BE2C (cell line): Measurements from ENCODE around the gene CDK19.
"Not testable (repeated sequence)": the region's sequence is repeated elsewhere in the genome, so short reads cannot be mapped to it uniquely, and the experiment has no call there.

Source experiments
- DNase-seq: peaks from one replicate; pipeline ENCODE4 v3.0.0-alpha.2; 2020
- H3K27me3 ChIP-seq: fragments of 250-450 bp; sonication (Bioruptor Pico); 2 replicates; pipeline ENCODE4 v1.5.1; 2020; ENCODE audit warnings: mild to moderate bottlenecking
- H3K36me3 ChIP-seq: fragments of 250-450 bp; sonication (Bioruptor Pico); 2 replicates; pipeline ENCODE4 v1.5.1; 2020; ENCODE audit warnings: mild to moderate bottlenecking
- H3K4me1 ChIP-seq: fragments of 250-450 bp; sonication (Bioruptor Pico); 2 replicates; pipeline ENCODE4 v1.5.1; 2020
- H3K4me3 ChIP-seq: 2 replicates; pipeline ENCODE4 v1.5.1; 2011; ENCODE audit warnings: low read depth, low read length
- H3K9me3 ChIP-seq: fragments of 250-450 bp; sonication (Bioruptor Pico); 2 replicates; pipeline ENCODE4 v1.5.1; 2020
- TF ChIP-seq, protein P1 (sequence below): IDR thresholded peaks from 2 replicates; pipeline ENCODE4 v1.5.1; 2012; ENCODE audit warnings: mild to moderate bottlenecking, low read depth, low read length

The CDK19 gene

DNA sequence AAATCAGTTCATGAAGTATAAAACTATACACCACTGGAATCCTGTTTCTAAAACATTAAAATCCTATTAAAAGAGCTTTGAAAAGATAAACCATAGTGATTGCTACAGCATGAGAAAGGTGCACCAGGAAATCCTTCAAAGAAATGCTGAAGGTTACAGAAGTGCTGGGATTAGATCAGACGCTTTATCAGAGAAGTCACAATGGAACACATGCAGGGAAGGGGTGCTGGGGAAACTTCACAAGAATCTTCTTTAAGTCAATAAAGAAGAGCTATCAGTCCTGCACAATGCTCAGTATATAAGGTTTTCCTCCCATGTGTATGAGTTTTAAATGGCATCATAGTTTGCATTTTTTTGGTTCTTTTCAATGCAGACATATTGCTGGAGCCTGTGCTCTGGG, 201.2 kb downstream of the CDK19 start:
- no peak for DNase-seq
- no peaks in the 10 kb centered on the region for H3K27me3 ChIP-seq
- no peaks in the 10 kb centered on the region; the same call in none of the 2 replicates for H3K36me3 ChIP-seq
- no peak overlapping the region for H3K4me3 ChIP-seq
- H3K4me1 ChIP-seq, result no peaks in the 10 kb centered on the region
- no peaks in the 10 kb centered on the region for H3K9me3 ChIP-seq
- TF ChIP-seq, protein P1, sequence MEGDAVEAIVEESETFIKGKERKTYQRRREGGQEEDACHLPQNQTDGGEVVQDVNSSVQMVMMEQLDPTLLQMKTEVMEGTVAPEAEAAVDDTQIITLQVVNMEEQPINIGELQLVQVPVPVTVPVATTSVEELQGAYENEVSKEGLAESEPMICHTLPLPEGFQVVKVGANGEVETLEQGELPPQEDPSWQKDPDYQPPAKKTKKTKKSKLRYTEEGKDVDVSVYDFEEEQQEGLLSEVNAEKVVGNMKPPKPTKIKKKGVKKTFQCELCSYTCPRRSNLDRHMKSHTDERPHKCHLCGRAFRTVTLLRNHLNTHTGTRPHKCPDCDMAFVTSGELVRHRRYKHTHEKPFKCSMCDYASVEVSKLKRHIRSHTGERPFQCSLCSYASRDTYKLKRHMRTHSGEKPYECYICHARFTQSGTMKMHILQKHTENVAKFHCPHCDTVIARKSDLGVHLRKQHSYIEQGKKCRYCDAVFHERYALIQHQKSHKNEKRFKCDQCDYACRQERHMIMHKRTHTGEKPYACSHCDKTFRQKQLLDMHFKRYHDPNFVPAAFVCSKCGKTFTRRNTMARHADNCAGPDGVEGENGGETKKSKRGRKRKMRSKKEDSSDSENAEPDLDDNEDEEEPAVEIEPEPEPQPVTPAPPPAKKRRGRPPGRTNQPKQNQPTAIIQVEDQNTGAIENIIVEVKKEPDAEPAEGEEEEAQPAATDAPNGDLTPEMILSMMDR, result no peak

DNA sequence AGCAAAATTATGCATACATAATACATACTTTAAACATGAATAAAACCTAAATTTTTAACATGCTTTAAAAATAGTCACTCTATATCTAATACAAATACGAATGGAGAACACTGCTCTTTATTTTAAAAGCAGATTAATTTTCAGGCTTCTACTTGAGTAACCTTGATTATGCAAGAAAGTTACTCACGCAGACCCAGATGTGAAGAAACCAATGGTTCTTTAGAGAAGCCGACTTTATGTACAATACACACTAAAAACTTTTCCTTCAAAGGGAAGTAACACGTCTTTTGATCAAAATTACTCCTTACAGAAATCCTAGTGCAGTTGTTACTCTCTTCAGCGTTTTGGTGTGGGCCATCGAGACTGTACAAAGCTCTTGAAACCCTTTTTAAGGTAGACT, 201.9 kb downstream of the CDK19 start:
- Histone ChIP-seq H3K4me1 (no peaks in the 10 kb centered on the region), H3K9me3 (no peaks in the 10 kb centered on the region), H3K4me3 (no peak overlapping the region), H3K27me3 (no peaks in the 10 kb centered on the region), H3K36me3 (no peaks in the 10 kb centered on the region; the same call in none of the 2 replicates)
- TF ChIP-seq, protein P1, result no peak
- no peak for DNase-seq

DNA sequence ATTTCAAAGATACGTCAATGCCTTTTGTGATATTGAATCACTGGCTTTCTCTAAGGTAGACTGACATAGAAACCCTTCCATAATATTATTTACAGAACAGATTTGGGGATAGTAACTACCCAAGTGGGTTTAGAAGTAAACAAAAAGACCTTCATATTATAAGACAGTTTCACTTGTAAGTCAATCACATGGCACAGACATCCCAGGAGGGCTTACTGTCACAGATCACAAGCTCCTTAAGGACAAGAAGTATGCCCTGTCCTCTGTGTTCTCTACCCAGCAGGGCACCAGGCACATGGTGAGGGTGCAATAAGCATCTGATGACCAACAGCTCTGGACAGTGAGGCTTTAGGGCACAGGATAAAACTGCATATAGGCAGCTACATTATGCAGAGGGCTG, 203.0 kb downstream of the CDK19 start:
- TF ChIP-seq, protein P1, result no peak
- Histone ChIP-seq H3K9me3 (no peaks in the 10 kb centered on the region), H3K36me3 (no peaks in the 10 kb centered on the region; the same call in none of the 2 replicates), H3K4me3 (no peak overlapping the region), H3K27me3 (no peaks in the 10 kb centered on the region), H3K4me1 (no peaks in the 10 kb centered on the region)
- DNase-seq, result no peak

DNA sequence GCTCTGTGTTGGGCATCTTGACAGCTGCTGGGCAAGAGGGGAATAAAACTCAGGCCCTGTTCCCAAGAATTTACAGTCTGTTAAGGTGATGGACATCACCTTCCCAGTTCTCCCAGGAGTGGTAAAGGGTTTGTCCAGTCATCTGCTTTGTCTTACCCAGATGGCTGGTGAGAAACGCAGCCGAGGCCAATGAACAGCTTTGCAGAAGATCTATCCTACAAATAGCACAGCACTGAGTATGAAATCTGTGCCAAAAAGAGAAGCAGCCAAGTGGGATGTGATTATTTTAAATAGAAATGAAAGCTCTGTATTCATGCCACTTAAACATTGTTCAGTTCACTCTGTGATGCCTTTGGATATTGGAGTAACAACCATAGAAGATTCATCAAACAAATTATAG, 206.2 kb downstream of the CDK19 start:
- Histone ChIP-seq H3K36me3 (no peaks in the 10 kb centered on the region; the same call in 1 of the 2 replicates), H3K4me3 (no peak overlapping the region), H3K27me3 (no peaks in the 10 kb centered on the region), H3K9me3 (no peaks in the 10 kb centered on the region), H3K4me1 (no peaks in the 10 kb centered on the region)
- TF ChIP-seq, protein P1, result no peak
- DNase-seq, result no peak

DNA sequence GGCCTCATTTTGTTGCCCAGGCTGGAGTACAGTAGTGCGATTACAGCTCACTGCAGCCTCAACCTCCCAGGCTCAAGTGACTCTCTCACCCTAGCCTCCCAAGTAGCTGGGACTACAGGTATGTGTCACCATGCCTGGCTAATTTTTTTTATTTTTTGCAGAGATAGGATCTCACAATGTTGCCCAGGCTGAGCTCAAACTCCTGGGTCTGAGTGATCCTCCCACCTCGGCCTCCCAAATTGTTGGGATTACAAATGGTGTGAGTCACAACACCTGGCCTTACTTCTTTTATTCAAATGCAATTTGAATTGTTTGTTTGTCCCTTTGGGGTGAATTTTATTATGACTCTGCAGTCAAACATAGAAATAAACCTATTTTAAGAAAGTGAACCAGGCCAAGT, 207.1 kb downstream of the CDK19 start:
- Histone ChIP-seq H3K4me3 (no peak overlapping the region), H3K36me3 (no peaks in the 10 kb centered on the region), H3K27me3 (no peaks in the 10 kb centered on the region), H3K4me1 (no peaks in the 10 kb centered on the region), H3K9me3 (no peaks in the 10 kb centered on the region)
- TF ChIP-seq, protein P1, result no peak
- DNase-seq, result no peak

DNA sequence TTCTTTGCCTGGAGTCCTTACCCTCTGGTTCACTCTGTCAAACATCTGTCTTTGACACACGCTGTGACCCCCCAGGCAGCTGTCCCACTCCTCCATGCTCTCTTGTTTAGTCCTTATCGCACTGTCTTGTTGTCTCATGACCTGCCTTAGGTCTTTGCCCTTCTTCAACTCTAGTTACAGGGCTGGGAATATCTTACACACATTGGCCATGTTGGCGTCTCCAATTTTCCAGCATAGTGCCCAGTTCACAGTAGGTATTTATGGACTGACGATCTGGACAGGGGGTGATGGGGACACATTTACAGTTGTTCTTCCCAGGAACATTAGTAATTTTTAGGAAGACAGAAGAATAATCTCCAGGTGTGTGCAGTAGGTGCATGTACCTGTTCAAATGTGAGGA, 209.1 kb downstream of the CDK19 start:
- TF ChIP-seq, protein P1, result no peak
- DNase-seq, result no peak
- no peaks in the 10 kb centered on the region for H3K36me3 ChIP-seq

DNA sequence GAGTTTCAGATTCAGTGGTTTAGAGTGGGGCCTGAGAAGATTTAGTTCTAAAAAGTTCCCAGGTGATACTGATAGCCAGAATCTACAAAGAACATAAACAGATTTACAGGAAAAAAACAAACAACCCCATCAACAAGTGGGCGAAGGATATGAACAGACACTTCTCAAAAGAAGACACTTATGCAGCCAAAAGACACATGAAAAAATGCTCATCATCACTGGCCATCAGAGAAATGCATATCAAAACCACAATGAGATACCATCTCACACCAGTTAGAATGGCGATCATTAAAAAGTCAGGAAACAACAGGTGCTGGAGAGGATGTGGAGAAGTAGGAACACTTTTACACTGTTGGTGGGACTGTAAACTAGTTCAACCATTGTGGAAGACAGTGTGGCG, 214.6 kb downstream of the CDK19 start:
- H3K9me3 ChIP-seq, H3K4me1 ChIP-seq, H3K27me3 ChIP-seq, H3K36me3 ChIP-seq, DNase-seq, H3K4me3 ChIP-seq: not testable (repeated sequence)

More for the DNA sequence above, 209.1 kb downstream of the CDK19 start:
- H3K4me3 ChIP-seq, result no peak overlapping the region
- H3K9me3 ChIP-seq, result no peaks in the 10 kb centered on the region
- H3K4me1 ChIP-seq, result no peaks in the 10 kb centered on the region
- no peaks in the 10 kb centered on the region for H3K27me3 ChIP-seq
